ENCODE data around the gene CTSF.
"Not testable (repeated sequence)": the region's sequence is repeated elsewhere in the genome, so short reads cannot be mapped to it uniquely, and the experiment has no call there.

The CTSF gene

GRCh38 chr11:66568124-66568916, at the start of gene CTSF:
Gene CTSF (minus strand): TSS chr11:66568606. CDS start chr11:66568486, 120 bp downstream.
- DNase-seq (ENCODE audit: low read depth in 2 of 2, low spot score in 1 of 2), result peak; percentile 41 to 50

GRCh38 chr11:66617155-66617834, 48.9 kb upstream of the CTSF start:
- no peak for DNase-seq (ENCODE audit: low read depth in 2 of 2, low spot score in 1 of 2)

- DNase-seq (ENCODE audit: low read depth in 2 of 2, low spot score in 1 of 2), result peak; percentile 92 to 97
Measured at GRCh38 chr11:66616379-66617154, 48.2 kb upstream of the CTSF start, which contains the start of gene RBM14. Gene RBM14 (plus strand): TSS chr11:66616630. CDS start chr11:66616721, 91 bp downstream.

GRCh38 chr11:66614073-66614472, 45.7 kb upstream of the CTSF start:
- no peak for DNase-seq (ENCODE audit: low read depth in 2 of 2, low spot score in 1 of 2)

GRCh38 chr11:66612458-66612857, 44.1 kb upstream of the CTSF start:
- DNase-seq (ENCODE audit: low read depth in 2 of 2, low spot score in 1 of 2), result no peak

GRCh38 chr11:66609721-66610617, 41.6 kb upstream of the CTSF start:
- no peak for DNase-seq (ENCODE audit: low read depth in 2 of 2, low spot score in 1 of 2)

- DNase-seq (ENCODE audit: low read depth in 2 of 2, low spot score in 1 of 2), result no peak
Measured at GRCh38 chr11:66607126-66607834, 38.9 kb upstream of the CTSF start.

- not testable (repeated sequence) for DNase-seq (ENCODE audit: low read depth in 2 of 2, low spot score in 1 of 2)
Measured at GRCh38 chr11:66606608-66607007, 38.2 kb upstream of the CTSF start.

GRCh38 chr11:66604155-66604554, 35.7 kb upstream of the CTSF start:
- no peak for DNase-seq (ENCODE audit: low read depth in 2 of 2, low spot score in 1 of 2)

GRCh38 chr11:66603072-66603471, 34.7 kb upstream of the CTSF start:
- DNase-seq (ENCODE audit: low read depth in 2 of 2, low spot score in 1 of 2), result no peak

- DNase-seq (ENCODE audit: low read depth in 2 of 2, low spot score in 1 of 2), result no peak
Measured at GRCh38 chr11:66600631-66601233, 32.3 kb upstream of the CTSF start.

- no peak for DNase-seq (ENCODE audit: low read depth in 2 of 2, low spot score in 1 of 2)
Measured at GRCh38 chr11:66600219-66600618, 31.8 kb upstream of the CTSF start.

- DNase-seq (ENCODE audit: low read depth in 2 of 2, low spot score in 1 of 2), result no peak
Measured at GRCh38 chr11:66598993-66599392, 30.6 kb upstream of the CTSF start.

- DNase-seq (ENCODE audit: low read depth in 2 of 2, low spot score in 1 of 2), result no peak
Measured at GRCh38 chr11:66595245-66595904, 27.0 kb upstream of the CTSF start.

GRCh38 chr11:66593650-66594049, 25.2 kb upstream of the CTSF start:
- no peak for DNase-seq (ENCODE audit: low read depth in 2 of 2, low spot score in 1 of 2)

GRCh38 chr11:66593303-66593635, 24.9 kb upstream of the CTSF start:
- no peak for DNase-seq (ENCODE audit: low read depth in 2 of 2, low spot score in 1 of 2)

- peak; percentile 98 to 99 for DNase-seq (ENCODE audit: low read depth in 2 of 2, low spot score in 1 of 2)
Measured at GRCh38 chr11:66592457-66593302, 24.3 kb upstream of the CTSF start, which contains the start of the genes CCDC87 and CCS. Gene CCDC87 (minus strand): TSS chr11:66593063. CDS start chr11:66593015, 48 bp downstream. Gene CCS (plus strand): TSS chr11:66593185. CDS start chr11:66593262, 77 bp downstream.

GRCh38 chr11:66591175-66591574, 22.8 kb upstream of the CTSF start:
- no peak for DNase-seq (ENCODE audit: low read depth in 2 of 2, low spot score in 1 of 2)

Data from stimulated activated CD8-positive, alpha-beta memory T cell treated with anti-CD3 and anti-CD28 coated beads, Interleukin-4, amount 100 ng/mL, for 1 hour (primary cell).